H9 (cell line): Measurements from ENCODE around the gene NUDT14. TPM values are rescaled to one million over a fixed set of nuclear protein-coding genes. Genes with fewer than 3 reads are reported as not detected.

Source experiments
- DNase-seq: peaks from one replicate; pipeline ENCODE4 v3.0.0-alpha.2; 2017
- H2AFZ ChIP-seq: one replicate; pipeline ENCODE4 v1.6.1; 2013; ENCODE audit warnings: mild to moderate bottlenecking, low read length, control low read depth, moderate library complexity
- H2AK5ac ChIP-seq: 2 replicates; pipeline ENCODE4 v1.6.1; 2013; ENCODE audit warnings: low read length, control low read depth, mixed read lengths; ENCODE audit not compliant: insufficient read length
- H2BK120ac ChIP-seq: one replicate; pipeline ENCODE4 v1.6.1; 2013; ENCODE audit warnings: low read depth, mild to moderate bottlenecking, low read length, control low read depth, inconsistent platforms; ENCODE audit not compliant: poor library complexity, severe bottlenecking
- H2BK12ac ChIP-seq: 2 replicates; pipeline ENCODE4 v1.6.1; 2013; ENCODE audit warnings: low read length, control low read depth, mixed read lengths, low read depth; ENCODE audit not compliant: insufficient read length
- H2BK15ac ChIP-seq: 2 replicates; pipeline ENCODE4 v1.6.1; 2013; ENCODE audit warnings: low read depth, low read length, control low read depth
- H2BK20ac ChIP-seq: one replicate; pipeline ENCODE4 v1.6.1; 2013; ENCODE audit warnings: low read depth, mild to moderate bottlenecking, low read length, control low read depth, inconsistent platforms; ENCODE audit not compliant: poor library complexity, severe bottlenecking
- H2BK5ac ChIP-seq: 2 replicates; pipeline ENCODE4 v1.6.1; 2013; ENCODE audit warnings: low read length, control low read depth, mixed read lengths; ENCODE audit not compliant: insufficient read length
- H3K14ac ChIP-seq: 2 replicates; pipeline ENCODE4 v1.6.1; 2013; ENCODE audit warnings: low read length, control low read depth; ENCODE audit not compliant: insufficient read depth
- H3K18ac ChIP-seq: 2 replicates; pipeline ENCODE4 v1.6.1; 2013; ENCODE audit warnings: low read depth, mild to moderate bottlenecking, mixed read lengths, low read length, control low read depth; ENCODE audit not compliant: insufficient read length
- H3K23ac ChIP-seq: 2 replicates; pipeline ENCODE4 v1.6.1; 2013; ENCODE audit warnings: low read length, control low read depth, mixed read lengths, low read depth; ENCODE audit not compliant: insufficient read length
- H3K23me2 ChIP-seq: 2 replicates; pipeline ENCODE4 v1.6.1; 2013; ENCODE audit warnings: low read depth, mild to moderate bottlenecking, mixed read lengths, low read length, control low read depth; ENCODE audit not compliant: insufficient read length, poor library complexity, severe bottlenecking
- H3K27ac ChIP-seq: 2 replicates; pipeline ENCODE4 v1.5.1; 2013; ENCODE audit warnings: low read length, control low read depth, mixed read lengths, low read depth; ENCODE audit not compliant: insufficient read length
- H3K27me3 ChIP-seq: 2 replicates; pipeline ENCODE4 v1.6.1; 2013; ENCODE audit warnings: low read length, control low read depth, inconsistent platforms; ENCODE audit not compliant: insufficient read depth
- H3K4ac ChIP-seq: 2 replicates; pipeline ENCODE4 v1.6.1; 2013; ENCODE audit warnings: low read depth, mild to moderate bottlenecking, control low read depth, inconsistent platforms, low read length, moderate library complexity
- H3K4me1 ChIP-seq: 2 replicates; pipeline ENCODE4 v1.6.1; 2013; ENCODE audit warnings: low read length, control low read depth, inconsistent platforms; ENCODE audit not compliant: insufficient read depth
- H3K4me2 ChIP-seq: 2 replicates; pipeline ENCODE4 v1.6.1; 2013; ENCODE audit warnings: low read length, control low read depth, mixed read lengths; ENCODE audit not compliant: insufficient read length, insufficient read depth
- H3K56ac ChIP-seq: 2 replicates; pipeline ENCODE4 v1.6.1; 2013; ENCODE audit warnings: low read depth, mild to moderate bottlenecking, mixed read lengths, low read length, control low read depth; ENCODE audit not compliant: insufficient read length
- H3K79me1 ChIP-seq: 2 replicates; pipeline ENCODE4 v1.6.1; 2013; ENCODE audit warnings: low read depth, mild to moderate bottlenecking, moderate library complexity, low read length, control low read depth, inconsistent platforms; ENCODE audit not compliant: insufficient read depth, poor library complexity, severe bottlenecking
- H3K79me2 ChIP-seq: 2 replicates; pipeline ENCODE4 v1.6.1; 2013; ENCODE audit warnings: low read length, control low read depth, inconsistent platforms; ENCODE audit not compliant: insufficient read depth
- H3K9ac ChIP-seq: 2 replicates; pipeline ENCODE4 v1.6.1; 2013; ENCODE audit warnings: low read length, control low read depth, mixed read lengths; ENCODE audit not compliant: insufficient read length; ENCODE audit errors: extremely low read depth
- H3K9me3 ChIP-seq: one replicate; pipeline ENCODE4 v1.6.1; 2013; ENCODE audit warnings: low read depth, low read length, inconsistent platforms; ENCODE audit not compliant: control insufficient read depth
- H3T11ph ChIP-seq: one replicate; pipeline ENCODE4 v1.6.1; 2013; ENCODE audit warnings: mild to moderate bottlenecking, low read length, control low read depth, inconsistent platforms
- H4K20me1 ChIP-seq: one replicate; pipeline ENCODE4 v1.6.1; 2013; ENCODE audit not compliant: control insufficient read depth, insufficient read length, insufficient read depth
- H4K5ac ChIP-seq: 2 replicates; pipeline ENCODE4 v1.6.1; 2013; ENCODE audit warnings: low read depth, mild to moderate bottlenecking, mixed read lengths, low read length, control low read depth; ENCODE audit not compliant: insufficient read length
- H4K8ac ChIP-seq: replicated peaks from 2 replicates; pipeline ENCODE4 v1.6.1; 2013; ENCODE audit warnings: low read length, control low read depth, mixed read lengths, low read depth; ENCODE audit not compliant: insufficient read length
- H4K91ac ChIP-seq: 2 replicates; pipeline ENCODE4 v1.6.1; 2013; ENCODE audit warnings: low read depth, mild to moderate bottlenecking, moderate library complexity, mixed read lengths, low read length, control low read depth; ENCODE audit not compliant: insufficient read length
- H3K27ac Mint-ChIP-seq, 3 experiments: 2 replicates in 2 of 3; 3 replicates in 1 of 3; pipeline ENCODE4 v1.8.0; 2020 to 2021; ENCODE audit warnings: mixed read lengths in 3 of 3, mild to moderate bottlenecking in 1 of 3, moderate library complexity in 1 of 3
- H3K27me3 Mint-ChIP-seq: 2 replicates; pipeline ENCODE4 v1.8.0; 2021; ENCODE audit warnings: low read depth, mild to moderate bottlenecking, moderate library complexity, mixed read lengths
- H3K36me3 Mint-ChIP-seq, 3 experiments: 2 replicates in 2 of 3; 3 replicates in 1 of 3; pipeline ENCODE4 v1.8.0; 2020 to 2021; ENCODE audit warnings: low read depth in 3 of 3, mixed read lengths in 3 of 3; ENCODE audit not compliant: insufficient read depth in 1 of 3
- H3K4me1 Mint-ChIP-seq, 2 experiments: 2 replicates each; pipeline ENCODE4 v1.8.0; 2020; ENCODE audit warnings: mixed read lengths in 2 of 2
- H3K4me3 Mint-ChIP-seq, 2 experiments: 2 replicates in 1 of 2; 3 replicates in 1 of 2; pipeline ENCODE4 v1.8.0; 2020 to 2021; ENCODE audit warnings: mild to moderate bottlenecking in 2 of 2, mixed read lengths in 2 of 2, moderate library complexity in 1 of 2
- H3K9me3 Mint-ChIP-seq, 2 experiments: 2 replicates in 1 of 2; 3 replicates in 1 of 2; pipeline ENCODE4 v1.8.0; 2020; ENCODE audit warnings: mild to moderate bottlenecking in 2 of 2, mixed read lengths in 2 of 2, moderate library complexity in 1 of 2
- WGBS: extraction: QIAGEN DNeasy Blood & Tissue Kit; methylation state at CpG from one replicate; pipeline ENCODE4 v1.1.7; 2013; ENCODE audit warnings: missing lambda C conversion rate, low lambda C conversion rate, mixed read lengths; ENCODE audit not compliant: insufficient read length; ENCODE audit errors: extremely low coverage; 5-methylcytosine and 5-hydroxymethylcytosine counted together
- total RNA-seq: library from RNA; stranded (reverse); gene quantifications from 2 replicates; pipeline ENCODE4 v1.2.1, GENCODE V29; 2021
- TF ChIP-seq, protein P1 (sequence below): fragments of 200-600 bp; sonication (generic); conservative IDR thresholded peaks from 3 replicates; pipeline ENCODE4 v1.8.0; 2021; ENCODE audit warnings: antibody characterized with exemption, mild to moderate bottlenecking

The NUDT14 gene
- total RNA-seq, 1 experiment from 2014 or later = 41.1 TPM

GRCh38 chr14:105181549-105182295, 610 bp upstream of the NUDT14 start:
- H3K27ac Mint-ChIP-seq = no peak overlapping the region
- WGBS = no CpG with 5 or more reads among the region's 21 CpGs

More at GRCh38 chr14:105181549-105182295, 610 bp upstream of the NUDT14 start:
- H3K4me2 ChIP-seq = no peak overlapping the region
- no peak overlapping the region for H2AK5ac ChIP-seq
- peaks cover 2% of the 10 kb centered on the region for H3K23me2 ChIP-seq
- H2BK12ac ChIP-seq = no peak overlapping the region
- H4K20me1 ChIP-seq = no peaks in the 10 kb centered on the region
- H3K36me3 Mint-ChIP-seq = no peaks in the 10 kb centered on the region
- no peak overlapping the region for H4K5ac ChIP-seq
- no peak overlapping the region for H2BK20ac ChIP-seq
- H3K56ac ChIP-seq = no peak overlapping the region
- H3K18ac ChIP-seq = no peak overlapping the region
- no peak for DNase-seq
- H3K79me2 ChIP-seq = no peaks in the 10 kb centered on the region
- no peaks in the 10 kb centered on the region for H3K4me1 ChIP-seq
- TF ChIP-seq, protein P1, sequence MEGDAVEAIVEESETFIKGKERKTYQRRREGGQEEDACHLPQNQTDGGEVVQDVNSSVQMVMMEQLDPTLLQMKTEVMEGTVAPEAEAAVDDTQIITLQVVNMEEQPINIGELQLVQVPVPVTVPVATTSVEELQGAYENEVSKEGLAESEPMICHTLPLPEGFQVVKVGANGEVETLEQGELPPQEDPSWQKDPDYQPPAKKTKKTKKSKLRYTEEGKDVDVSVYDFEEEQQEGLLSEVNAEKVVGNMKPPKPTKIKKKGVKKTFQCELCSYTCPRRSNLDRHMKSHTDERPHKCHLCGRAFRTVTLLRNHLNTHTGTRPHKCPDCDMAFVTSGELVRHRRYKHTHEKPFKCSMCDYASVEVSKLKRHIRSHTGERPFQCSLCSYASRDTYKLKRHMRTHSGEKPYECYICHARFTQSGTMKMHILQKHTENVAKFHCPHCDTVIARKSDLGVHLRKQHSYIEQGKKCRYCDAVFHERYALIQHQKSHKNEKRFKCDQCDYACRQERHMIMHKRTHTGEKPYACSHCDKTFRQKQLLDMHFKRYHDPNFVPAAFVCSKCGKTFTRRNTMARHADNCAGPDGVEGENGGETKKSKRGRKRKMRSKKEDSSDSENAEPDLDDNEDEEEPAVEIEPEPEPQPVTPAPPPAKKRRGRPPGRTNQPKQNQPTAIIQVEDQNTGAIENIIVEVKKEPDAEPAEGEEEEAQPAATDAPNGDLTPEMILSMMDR = no peak
- H3K9me3 ChIP-seq = no peaks in the 10 kb centered on the region
- H3K4me1 Mint-ChIP-seq = peaks cover 4 to 20% of the 10 kb centered on the region in 2 experiments; a peak in 3 of 4 replicates
- H4K8ac ChIP-seq = no peak overlapping the region
- peak overlapping the region; percentile 45 to 70 for H3K4me3 Mint-ChIP-seq
- no peak overlapping the region for H4K91ac ChIP-seq
- no peak overlapping the region for H2BK120ac ChIP-seq
- H3K27me3 Mint-ChIP-seq = peaks cover 41% of the 10 kb centered on the region
- no peak overlapping the region for H3K27ac ChIP-seq
- H2AFZ ChIP-seq = no peak overlapping the region
- no peak overlapping the region for H3K4ac ChIP-seq
- no peak overlapping the region for H2BK5ac ChIP-seq
- no peak overlapping the region for H3K23ac ChIP-seq
- H3T11ph ChIP-seq = no peak overlapping the region
- no peaks in the 10 kb centered on the region for H3K9me3 Mint-ChIP-seq
- H3K14ac ChIP-seq = no peak overlapping the region; the same call in 1 of the 2 replicates
- no peak overlapping the region for H3K9ac ChIP-seq
- H3K27me3 ChIP-seq = no peaks in the 10 kb centered on the region; the same call in 1 of the 2 replicates
- no peak overlapping the region for H2BK15ac ChIP-seq
- H3K79me1 ChIP-seq = no peaks in the 10 kb centered on the region
